Right lobe of liver (tissue), 4 donors: ENCODE measurements around the gene KRTAP1-1.

Experiments
- CTCF ChIP-seq, 4 donors: fragments of 200-600 bp in 3 of 4; fragments of 450-650 bp in 1 of 4; IDR thresholded peaks; one replicate each; pipeline versions ENCODE4 v1.5.1 to v1.8.0; 2016 to 2022; ENCODE audit warnings: antibody characterized with exemption in 4 of 4, mild to moderate bottlenecking in 2 of 4
- POLR2A ChIP-seq: fragments of 450-650 bp; IDR thresholded peaks from one replicate; pipeline ENCODE4 v1.6.1; 2017; ENCODE audit warnings: antibody characterized with exemption, mild to moderate bottlenecking
- donor health status: DM: no; HTN: no; CAD: no.
- donor health status: DM: no; HTN: no; CAD: no.
- donor health status: DM: no; HTN: yes; CAD: no.

- TF ChIP-seq CTCF (IDR thresholded peaks at IDR 0.05) (no peak), POLR2A (no peak)
Measured at GRCh38 chr17:41013181-41013580, 28.1 kb downstream of the KRTAP1-1 start.
